ENCODE results near the gene SPATS2L. TPM values are rescaled to one million over a fixed set of nuclear protein-coding genes. Genes with fewer than 3 reads are reported as not detected.
A peak's percentile ranks its signal among the peaks of the same experiment; 100 is the strongest.

The SPATS2L gene
- 10 to 100 TPM; 77.4 to 88.7 TPM for total RNA-seq

GRCh38 chr2:200306196-200306930 is at the start of gene SPATS2L:
TSS of gene SPATS2L (plus strand) at chr2:200306693. CDS start at chr2:200389245, 82,552 bp downstream.
- intact Hi-C loops (cut with DNase I) = loop anchor here (5.0 kb wide), 3 partner anchors 71 to 324 kb away; no protein-coding TSS in a partner anchor
- WGBS = 1% methylated on average over 64 of the region's 69 CpGs
- no peaks in the 10 kb centered on the region for H3K27me3 ChIP-seq (replicated peaks; ENCODE audit: insufficient read depth)
- no peaks in the 10 kb centered on the region for H3K36me3 ChIP-seq
- peaks cover 6% of the 10 kb centered on the region for H3K4me1 ChIP-seq (replicated peaks)
- peak within 1 kb of the TSS; percentile 93 to 97 for H3K27ac ChIP-seq
- no peak for TF ChIP-seq CTCF (IDR thresholded peaks at IDR 0.05)
- TF ChIP-seq POLR2AphosphoS5 (IDR thresholded peaks at IDR 0.05) = peak; percentile 57
- TF ChIP-seq POLR2A (IDR thresholded peaks at IDR 0.05) = peak; percentile 48
- DNase-seq (ENCODE audit: low spot score) = peak; percentile 83
- peak within 1 kb of the TSS; percentile 90 to 91 for H3K4me3 ChIP-seq
- H3K9me3 ChIP-seq = no peaks in the 10 kb centered on the region

- intact Hi-C loops (cut with DNase I) = no loop called here
- TF ChIP-seq CTCF (IDR thresholded peaks at IDR 0.05) = no peak
- H3K36me3 ChIP-seq = no peaks in the 10 kb centered on the region
- no peak overlapping the region for H3K4me3 ChIP-seq
- H3K4me1 ChIP-seq (replicated peaks) = peaks cover 3% of the 10 kb centered on the region
- no peak for DNase-seq (ENCODE audit: low spot score)
- no peaks in the 10 kb centered on the region for H3K9me3 ChIP-seq
- WGBS = 70% methylated on average over 6 of the region's 6 CpGs
- H3K27me3 ChIP-seq (replicated peaks; ENCODE audit: insufficient read depth) = no peaks in the 10 kb centered on the region
- peak overlapping the region in 1 of 2 donors; percentile 22 for H3K27ac ChIP-seq
Observed at GRCh38 chr2:200257570-200257969, 48.9 kb upstream of the SPATS2L start.

GRCh38 chr2:200258081-200258480 is 48.4 kb upstream of the SPATS2L start:
- WGBS = 53% methylated on average over 5 of the region's 5 CpGs
- Histone ChIP-seq H3K4me3 (no peak overlapping the region), H3K9me3 (no peaks in the 10 kb centered on the region), H3K27ac (peak overlapping the region; percentile 22 to 72), H3K4me1 (replicated peaks) (peaks cover 3% of the 10 kb centered on the region), H3K36me3 (no peaks in the 10 kb centered on the region), H3K27me3 (replicated peaks; ENCODE audit: insufficient read depth) (no peaks in the 10 kb centered on the region)
- intact Hi-C loops (cut with DNase I) = no loop called here
- DNase-seq (ENCODE audit: low spot score) = no peak
- no peak for TF ChIP-seq POLR2A (IDR thresholded peaks at IDR 0.05)
- TF ChIP-seq CTCF (IDR thresholded peaks at IDR 0.05) = no peak
- no peak for TF ChIP-seq POLR2AphosphoS5 (IDR thresholded peaks at IDR 0.05)

- WGBS = 38% methylated on average over 7 of the region's 7 CpGs
- TF ChIP-seq POLR2A (IDR thresholded peaks at IDR 0.05) = no peak
- TF ChIP-seq POLR2AphosphoS5 (IDR thresholded peaks at IDR 0.05) = no peak
- TF ChIP-seq CTCF (IDR thresholded peaks at IDR 0.05) = no peak
- intact Hi-C loops (cut with DNase I) = no loop called here
- H3K4me1 ChIP-seq (replicated peaks) = peaks cover 3% of the 10 kb centered on the region
- peak overlapping the region; percentile 22 to 72 for H3K27ac ChIP-seq
- H3K27me3 ChIP-seq (replicated peaks; ENCODE audit: insufficient read depth) = no peaks in the 10 kb centered on the region
- no peaks in the 10 kb centered on the region for H3K36me3 ChIP-seq
- no peak for DNase-seq (ENCODE audit: low spot score)
- no peak overlapping the region for H3K4me3 ChIP-seq
- H3K9me3 ChIP-seq = no peaks in the 10 kb centered on the region
Observed at GRCh38 chr2:200258881-200259576, 47.5 kb upstream of the SPATS2L start.

Measured in prostate gland (tissue), 2 donors.